GM21447 (cell line): ENCODE results near the gene LIM2.
"Not testable (repeated sequence)": the region's sequence is repeated elsewhere in the genome, so short reads cannot be mapped to it uniquely, and the experiment has no call there.

Source experiments
- ATAC-seq: cut with Tn5 transposase; IDR thresholded peaks from one replicate; pipeline ENCODE4 v1.9.1; 2021; ENCODE audit not compliant: unreplicated experiment

LIM2 gene

GRCh38 chr19:51387924-51388389, at the start of gene LIM2:
TSS of gene LIM2 (minus strand) at chr19:51387974. CDS start at chr19:51387443, 531 bp downstream.
- no peak for ATAC-seq

GRCh38 chr19:51434456-51434855, 46.7 kb upstream of the LIM2 start:
- ATAC-seq: no peak

- no peak for ATAC-seq
Measured at GRCh38 chr19:51433043-51433442, 45.3 kb upstream of the LIM2 start.

GRCh38 chr19:51431124-51431523, 43.4 kb upstream of the LIM2 start:
- ATAC-seq: no peak

GRCh38 chr19:51430221-51430620, 42.4 kb upstream of the LIM2 start:
- ATAC-seq: no peak

GRCh38 chr19:51427201-51427600, 39.4 kb upstream of the LIM2 start:
- no peak for ATAC-seq

GRCh38 chr19:51422053-51422448, 34.3 kb upstream of the LIM2 start:
- no peak for ATAC-seq

GRCh38 chr19:51421229-51422052, 33.7 kb upstream of the LIM2 start:
- no peak for ATAC-seq

- ATAC-seq: not testable (repeated sequence)
Measured at GRCh38 chr19:51420511-51420910, 32.7 kb upstream of the LIM2 start.

- ATAC-seq: no peak
Measured at GRCh38 chr19:51418707-51419106, 30.9 kb upstream of the LIM2 start.

GRCh38 chr19:51417810-51418157, 30.0 kb upstream of the LIM2 start:
- ATAC-seq: peak; percentile 14

- peak; percentile 67 for ATAC-seq
Measured at GRCh38 chr19:51417107-51417809, 29.5 kb upstream of the LIM2 start, which contains the start of gene SIGLEC10. TSS of gene SIGLEC10 (minus strand) at chr19:51417642. CDS start at chr19:51417581, 61 bp downstream.

GRCh38 chr19:51416422-51416821, 28.6 kb upstream of the LIM2 start:
- ATAC-seq: not testable (repeated sequence)

GRCh38 chr19:51415187-51415586, 27.4 kb upstream of the LIM2 start:
- no peak for ATAC-seq

- ATAC-seq: no peak
Measured at GRCh38 chr19:51410950-51411748, 23.4 kb upstream of the LIM2 start.

GRCh38 chr19:51407511-51408131, 19.8 kb upstream of the LIM2 start:
- ATAC-seq: no peak

- no peak for ATAC-seq
Measured at GRCh38 chr19:51402117-51402516, 14.3 kb upstream of the LIM2 start.

- not testable (repeated sequence) for ATAC-seq
Measured at GRCh38 chr19:51399936-51400335, 12.2 kb upstream of the LIM2 start.

GRCh38 chr19:51399231-51399630, 11.5 kb upstream of the LIM2 start:
- no peak for ATAC-seq

GRCh38 chr19:51398096-51398704, 10.4 kb upstream of the LIM2 start:
- no peak for ATAC-seq
